Thyroid gland (tissue), 4 donors: Measurements from ENCODE around the gene C6orf15. TPM values are rescaled to one million over a fixed set of nuclear protein-coding genes. Genes with fewer than 3 reads are reported as not detected.

ENCODE experiments used
- DNase-seq, 2 donors: peaks; one replicate each; pipeline ENCODE4 v3.0.0-alpha.2; 2019
- H3K27ac ChIP-seq, 3 donors: fragments of 200-600 bp; sonication (generic); 1 replicate in 2 of 3; 2 replicates in 1 of 3; pipeline ENCODE4 v1.5.1; 2016 to 2019; ENCODE audit warnings: mild to moderate bottlenecking in 1 of 3, moderate library complexity in 1 of 3
- H3K27me3 ChIP-seq: fragments of 200-600 bp; sonication (generic); one replicate; pipeline ENCODE4 v1.5.1; 2019
- H3K36me3 ChIP-seq, 2 donors: fragments of 200-600 bp; sonication (generic); one replicate each; pipeline ENCODE4 v1.5.1; 2016 to 2019
- H3K4me1 ChIP-seq, 2 donors: fragments of 200-600 bp; sonication (generic); one replicate each; pipeline ENCODE4 v1.5.1; 2017 to 2019
- H3K4me3 ChIP-seq, 3 donors: fragments of 200-600 bp; sonication (generic); replicated peaks in 1 of 3; 1 replicate in 2 of 3; 2 replicates in 1 of 3; pipeline ENCODE4 v1.5.1; 2016; ENCODE audit warnings: mild to moderate bottlenecking in 1 of 3
- H3K9me3 ChIP-seq: fragments of 200-600 bp; sonication (generic); one replicate; pipeline ENCODE4 v1.5.1; 2017
- POLR2A ChIP-seq, 2 donors: fragments of 450-650 bp; IDR thresholded peaks; one replicate each; pipeline ENCODE4 v1.6.1; 2017; ENCODE audit warnings: antibody characterized with exemption in 2 of 2, mild to moderate bottlenecking in 2 of 2, moderate library complexity in 1 of 2
- WGBS, 2 donors: methylation state at CpG; one replicate each; pipeline ENCODE4 v1.1.5; 2017; 5-methylcytosine and 5-hydroxymethylcytosine counted together
- intact Hi-C: fragments of 100-400 bp; cut with DNase I; formaldehyde crosslinking; loops from one replicate; pipeline ENCODE4 v1.15.1; 2023
- total RNA-seq, 4 donors: library from RNA; depleted of rRNA; stranded (reverse); fragments of >200 nt; gene quantifications; one replicate each; pipeline ENCODE4 v1.2.3, GENCODE V29; 2016
- TF ChIP-seq, protein P1 (sequence below), 6 experiments: fragments of 200-600 bp in 3 of 6; fragments of 450-650 bp in 3 of 6; sonication (generic) in 3 of 6; IDR thresholded peaks; one replicate each; pipeline ENCODE4 v1.5.1; 2016 to 2019; ENCODE audit warnings: antibody characterized with exemption in 6 of 6, mild to moderate bottlenecking in 2 of 6, inconsistent platforms in 1 of 6, moderate library complexity in 1 of 6

Gene C6orf15
- total RNA-seq, 4 donors from 2014 or later, result not detected

DNA sequence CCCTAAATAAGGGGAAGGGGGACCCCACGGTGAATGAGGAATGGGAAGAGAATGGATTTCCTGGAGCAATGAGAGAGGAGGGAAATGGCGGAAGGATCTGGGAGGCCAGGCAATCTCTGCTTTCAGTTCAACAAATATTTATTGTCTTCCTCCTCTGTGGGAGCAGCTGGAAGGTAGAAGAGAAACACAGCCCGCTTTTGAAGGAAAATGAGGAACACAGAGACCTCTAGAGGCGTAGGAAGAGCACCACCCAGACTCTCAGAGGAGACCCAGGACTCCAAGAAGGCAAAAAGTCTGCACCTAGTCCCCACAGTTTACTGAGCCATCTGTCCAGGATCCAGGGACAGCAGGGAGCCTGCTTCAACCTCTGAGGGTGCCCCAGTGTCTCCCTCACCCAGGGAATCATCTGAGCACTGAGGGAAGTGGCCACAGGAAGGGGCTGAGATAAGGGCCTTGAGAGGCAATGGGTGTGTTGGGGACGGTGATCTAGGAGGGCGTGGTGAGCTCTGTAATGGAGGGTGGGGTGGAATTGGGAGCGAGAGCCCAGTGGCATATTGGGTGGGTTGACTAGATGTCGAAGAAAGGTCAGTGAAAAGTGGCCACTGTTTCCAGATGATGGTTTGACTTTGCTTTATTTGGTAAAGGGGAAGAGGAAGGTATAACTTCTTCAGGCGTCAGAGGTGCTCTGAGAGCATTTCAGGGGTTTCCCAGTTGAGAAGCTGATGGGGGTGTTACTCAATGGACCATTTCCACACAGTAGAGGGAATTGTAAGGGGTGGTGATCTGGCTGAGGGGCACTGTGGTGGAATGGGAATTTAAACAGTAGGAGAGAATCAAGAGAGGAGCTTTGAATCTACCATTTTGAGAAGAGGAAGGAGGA lies 2.8 kb upstream of the C6orf15 start:
- TF ChIP-seq, protein P1, sequence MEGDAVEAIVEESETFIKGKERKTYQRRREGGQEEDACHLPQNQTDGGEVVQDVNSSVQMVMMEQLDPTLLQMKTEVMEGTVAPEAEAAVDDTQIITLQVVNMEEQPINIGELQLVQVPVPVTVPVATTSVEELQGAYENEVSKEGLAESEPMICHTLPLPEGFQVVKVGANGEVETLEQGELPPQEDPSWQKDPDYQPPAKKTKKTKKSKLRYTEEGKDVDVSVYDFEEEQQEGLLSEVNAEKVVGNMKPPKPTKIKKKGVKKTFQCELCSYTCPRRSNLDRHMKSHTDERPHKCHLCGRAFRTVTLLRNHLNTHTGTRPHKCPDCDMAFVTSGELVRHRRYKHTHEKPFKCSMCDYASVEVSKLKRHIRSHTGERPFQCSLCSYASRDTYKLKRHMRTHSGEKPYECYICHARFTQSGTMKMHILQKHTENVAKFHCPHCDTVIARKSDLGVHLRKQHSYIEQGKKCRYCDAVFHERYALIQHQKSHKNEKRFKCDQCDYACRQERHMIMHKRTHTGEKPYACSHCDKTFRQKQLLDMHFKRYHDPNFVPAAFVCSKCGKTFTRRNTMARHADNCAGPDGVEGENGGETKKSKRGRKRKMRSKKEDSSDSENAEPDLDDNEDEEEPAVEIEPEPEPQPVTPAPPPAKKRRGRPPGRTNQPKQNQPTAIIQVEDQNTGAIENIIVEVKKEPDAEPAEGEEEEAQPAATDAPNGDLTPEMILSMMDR (IDR thresholded peaks at IDR 0.05), result peak in 2 of 6 experiments; percentile 9 to 15
- TF ChIP-seq POLR2A (IDR thresholded peaks at IDR 0.05), result no peak
- Histone ChIP-seq H3K4me3 (peak overlapping the region in 1 of 3 donors; percentile 19), H3K27me3 (no peaks in the 10 kb centered on the region), H3K27ac (peak overlapping the region; percentile 65 to 82 (median 78)), H3K9me3 (no peaks in the 10 kb centered on the region), H3K4me1 (peaks cover 16 to 42% of the 10 kb centered on the region in 2 donors), H3K36me3 (no peaks in the 10 kb centered on the region)
- intact Hi-C loops, result no loop called here
- 70 to 78% methylated on average over 9 of the region's 9 CpGs for WGBS, 2 donors
- DNase-seq, result no peak

DNA sequence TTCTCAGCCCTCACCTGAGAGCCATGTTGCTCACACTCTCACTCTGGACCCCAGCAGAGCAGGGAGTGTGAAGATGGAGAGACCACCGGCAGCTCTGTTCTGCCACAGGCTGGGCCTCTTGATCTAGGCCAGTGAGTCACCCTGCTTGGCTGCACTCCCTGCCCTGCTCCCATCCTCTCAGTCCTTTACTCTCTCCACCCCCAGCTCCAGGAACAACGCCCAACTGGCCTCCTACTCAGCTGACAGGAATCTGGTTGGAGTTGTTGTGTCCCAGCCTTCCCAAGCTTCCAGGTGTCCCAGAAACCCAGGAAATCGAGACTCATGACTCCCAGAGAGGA lies 2.1 kb upstream of the C6orf15 start, which contains the start of gene PSORS1C1:
TSS of gene PSORS1C1 (plus strand) at position 260 of the 338 bp plus-strand sequence. CDS start 14,833 bp downstream, outside the sequence.
- DNase-seq, result peak; percentile 90 to 91
- TF ChIP-seq POLR2A (IDR thresholded peaks at IDR 0.05), result no peak
- TF ChIP-seq, protein P1 (IDR thresholded peaks at IDR 0.05), result no peak
- intact Hi-C loops, result no loop called here
- no peaks in the 10 kb centered on the region for H3K9me3 ChIP-seq
- peak within 1 kb of the TSS; percentile 65 to 82 (median 78) for H3K27ac ChIP-seq
- H3K27me3 ChIP-seq, result no peaks in the 10 kb centered on the region
- WGBS, 2 donors, result 16 to 18% methylated on average over 3 of the region's 3 CpGs
- peak within 1 kb of the TSS in 1 of 3 donors; percentile 19 for H3K4me3 ChIP-seq
- H3K36me3 ChIP-seq, result no peaks in the 10 kb centered on the region
- H3K4me1 ChIP-seq, result peaks cover 16 to 42% of the 10 kb centered on the region in 2 donors

DNA sequence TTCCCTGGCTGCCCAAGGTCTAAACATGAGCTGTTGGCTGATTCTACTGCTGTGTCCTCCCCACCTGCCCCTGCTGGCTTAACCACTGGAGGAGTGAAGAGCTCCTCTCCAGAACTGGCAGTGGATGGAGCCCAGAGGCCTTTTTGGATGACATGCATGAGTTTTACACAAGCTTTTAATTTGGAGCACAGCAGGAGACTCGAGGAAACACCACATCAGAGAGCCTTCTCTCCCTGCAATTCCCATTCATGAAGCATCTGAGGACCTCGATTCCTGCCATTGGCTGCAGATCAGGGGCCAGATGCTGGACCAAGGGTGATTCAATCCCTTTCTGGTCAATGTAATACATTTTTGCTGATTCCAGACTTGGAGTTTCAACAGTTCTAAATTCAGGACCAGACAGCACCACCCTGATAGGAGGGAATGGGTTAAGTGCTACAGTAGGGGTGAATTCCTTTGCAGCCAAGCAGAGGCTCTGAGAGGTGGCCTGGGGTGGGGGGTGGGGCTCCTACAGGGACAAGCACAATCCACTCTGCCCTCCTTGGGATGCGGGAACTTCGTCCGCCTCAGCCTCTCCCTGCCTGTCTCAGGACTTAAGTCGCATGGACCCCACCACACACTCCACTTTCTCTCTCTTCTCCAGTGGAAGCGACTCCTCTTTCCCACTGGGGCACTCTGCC lies 1.6 kb upstream of the C6orf15 start:
- peak overlapping the region; percentile 65 to 82 (median 78) for H3K27ac ChIP-seq
- H3K4me3 ChIP-seq, result no peak overlapping the region
- H3K9me3 ChIP-seq, result no peaks in the 10 kb centered on the region
- no peak for DNase-seq
- H3K27me3 ChIP-seq, result no peaks in the 10 kb centered on the region
- intact Hi-C loops, result no loop called here
- peaks cover 16 to 42% of the 10 kb centered on the region in 2 donors for H3K4me1 ChIP-seq
- no peak for TF ChIP-seq POLR2A (IDR thresholded peaks at IDR 0.05)
- TF ChIP-seq, protein P1 (IDR thresholded peaks at IDR 0.05), result no peak
- no peaks in the 10 kb centered on the region for H3K36me3 ChIP-seq
- WGBS, 2 donors, result 56 to 63% methylated on average over 6 to 7 of the region's 7 CpGs

DNA sequence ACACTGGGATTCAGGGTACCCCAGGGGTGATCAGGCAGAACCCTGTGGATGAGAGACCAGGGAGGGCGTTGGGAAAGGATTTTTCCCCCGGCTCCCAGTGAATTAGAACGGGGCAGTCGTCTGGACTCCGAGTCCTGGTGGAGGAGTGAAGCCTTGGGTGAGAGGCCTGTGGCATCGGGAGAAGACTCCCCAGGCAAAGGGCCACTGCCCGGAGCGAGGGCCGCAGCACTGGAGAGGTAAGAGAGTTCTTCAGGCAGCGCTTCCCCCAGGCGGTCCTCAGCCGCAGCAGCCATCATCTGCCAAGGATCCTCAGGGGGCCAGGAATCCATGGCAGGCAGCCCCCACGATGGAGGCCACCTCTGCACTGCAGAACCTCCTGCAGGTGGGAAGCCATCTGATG lies 663 bp downstream of the C6orf15 start:
- no peaks in the 10 kb centered on the region for H3K9me3 ChIP-seq
- no peak for DNase-seq

More for the DNA sequence above, 663 bp downstream of the C6orf15 start:
- Histone ChIP-seq H3K27ac (no peak overlapping the region), H3K4me1 (peaks cover 16 to 34% of the 10 kb centered on the region in 2 donors), H3K4me3 (no peak overlapping the region), H3K36me3 (no peaks in the 10 kb centered on the region), H3K27me3 (no peaks in the 10 kb centered on the region)
- TF ChIP-seq POLR2A (IDR thresholded peaks at IDR 0.05), result no peak
- TF ChIP-seq, protein P1 (IDR thresholded peaks at IDR 0.05), result no peak
- intact Hi-C loops, result no loop called here
- 83 to 91% methylated on average over 7 to 13 of the region's 13 CpGs for WGBS, 2 donors
